Measurements from ENCODE around the gene CNPY2.

- TF ChIP-seq, protein P1, sequence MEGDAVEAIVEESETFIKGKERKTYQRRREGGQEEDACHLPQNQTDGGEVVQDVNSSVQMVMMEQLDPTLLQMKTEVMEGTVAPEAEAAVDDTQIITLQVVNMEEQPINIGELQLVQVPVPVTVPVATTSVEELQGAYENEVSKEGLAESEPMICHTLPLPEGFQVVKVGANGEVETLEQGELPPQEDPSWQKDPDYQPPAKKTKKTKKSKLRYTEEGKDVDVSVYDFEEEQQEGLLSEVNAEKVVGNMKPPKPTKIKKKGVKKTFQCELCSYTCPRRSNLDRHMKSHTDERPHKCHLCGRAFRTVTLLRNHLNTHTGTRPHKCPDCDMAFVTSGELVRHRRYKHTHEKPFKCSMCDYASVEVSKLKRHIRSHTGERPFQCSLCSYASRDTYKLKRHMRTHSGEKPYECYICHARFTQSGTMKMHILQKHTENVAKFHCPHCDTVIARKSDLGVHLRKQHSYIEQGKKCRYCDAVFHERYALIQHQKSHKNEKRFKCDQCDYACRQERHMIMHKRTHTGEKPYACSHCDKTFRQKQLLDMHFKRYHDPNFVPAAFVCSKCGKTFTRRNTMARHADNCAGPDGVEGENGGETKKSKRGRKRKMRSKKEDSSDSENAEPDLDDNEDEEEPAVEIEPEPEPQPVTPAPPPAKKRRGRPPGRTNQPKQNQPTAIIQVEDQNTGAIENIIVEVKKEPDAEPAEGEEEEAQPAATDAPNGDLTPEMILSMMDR (IDR thresholded peaks at IDR 0.05; ENCODE audit: insufficient read depth, low read length, poor library complexity, severe bottlenecking) = no peak
- TF ChIP-seq EZH2phosphoT487 (conservative IDR thresholded peaks at IDR 0.05; ENCODE audit: low read length) = no peak
Observed at GRCh38 chr12:56282579-56282978, 33.2 kb downstream of the CNPY2 start.
